GM11168 (cell line): ENCODE data around the gene NAA16.
"Not testable (repeated sequence)": the region's sequence is repeated elsewhere in the genome, so short reads cannot be mapped to it uniquely, and the experiment has no call there.

ENCODE experiments used
- in situ Hi-C: fragments of 300-500 bp; cut with MboI; formaldehyde crosslinking; loops from one replicate; pipeline ENCODE4 v1.12.0; 2022; ENCODE audit warnings: low sequenced_read_pairs; ENCODE audit not compliant: unreplicated experiment

NAA16 gene

GRCh38 chr13:41352935-41353840, 42.1 kb downstream of the NAA16 start:
- in situ Hi-C loops, result no loop called here

GRCh38 chr13:41354416-41354815, 43.3 kb downstream of the NAA16 start:
- in situ Hi-C loops, result no loop called here

DNA sequence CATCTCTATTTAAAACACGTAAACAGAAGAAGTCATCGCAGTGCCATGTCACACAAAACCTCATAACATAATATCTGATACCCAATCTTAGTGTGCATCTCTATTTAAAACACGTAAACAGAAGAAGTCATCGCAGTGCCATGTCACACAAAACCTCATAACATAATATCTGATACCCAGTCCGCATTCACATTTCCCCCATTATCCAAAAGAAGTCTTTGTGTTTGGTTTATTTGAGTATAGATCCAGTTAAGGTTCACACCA, 45.2 kb downstream of the NAA16 start:
- in situ Hi-C loops, result not testable (repeated sequence)

DNA sequence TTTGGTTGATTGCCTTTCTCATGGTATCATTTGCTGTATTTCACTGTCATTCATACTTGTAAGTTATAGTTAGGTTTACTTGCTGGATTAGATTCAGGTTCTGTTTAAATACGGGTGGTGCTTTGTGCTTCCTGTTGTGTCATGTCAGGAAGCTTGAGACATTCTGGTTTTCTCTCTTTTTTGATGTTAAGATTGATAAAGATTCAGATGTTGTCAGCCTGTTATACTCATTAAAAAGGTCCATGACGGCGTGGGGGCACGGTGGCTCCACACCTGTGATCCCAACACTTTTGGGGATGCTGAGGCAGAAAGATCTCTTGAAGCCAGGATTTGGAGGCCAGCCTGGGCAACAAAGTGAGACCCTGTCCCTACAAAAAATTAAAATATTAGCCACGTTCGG, 45.7 kb downstream of the NAA16 start:
- in situ Hi-C loops, result no loop called here

- in situ Hi-C loops, result no loop called here
Observed at GRCh38 chr13:41361491-41361890, 50.4 kb downstream of the NAA16 start.

GRCh38 chr13:41364043-41364442, 53.0 kb downstream of the NAA16 start:
- in situ Hi-C loops, result no loop called here

DNA sequence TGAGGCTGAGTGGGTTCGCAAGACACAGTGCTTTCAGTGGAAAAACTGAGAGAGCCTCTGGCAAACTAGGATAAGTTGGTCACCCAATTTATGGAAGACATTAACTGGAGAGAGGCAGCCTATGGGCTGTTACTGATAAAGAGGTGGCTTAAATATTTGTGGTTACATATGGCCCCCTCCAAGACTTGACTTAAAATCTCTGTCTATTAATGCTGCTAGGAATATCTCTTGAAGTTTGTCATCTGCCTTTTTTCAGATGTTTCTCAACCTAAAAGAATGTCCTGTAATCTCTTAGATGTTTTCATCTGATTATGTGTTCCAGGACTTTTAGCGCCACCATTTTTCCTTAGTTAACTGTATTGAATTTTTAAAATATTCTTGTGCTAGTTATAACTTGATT, 54.6 kb downstream of the NAA16 start:
- in situ Hi-C loops, result no loop called here

DNA sequence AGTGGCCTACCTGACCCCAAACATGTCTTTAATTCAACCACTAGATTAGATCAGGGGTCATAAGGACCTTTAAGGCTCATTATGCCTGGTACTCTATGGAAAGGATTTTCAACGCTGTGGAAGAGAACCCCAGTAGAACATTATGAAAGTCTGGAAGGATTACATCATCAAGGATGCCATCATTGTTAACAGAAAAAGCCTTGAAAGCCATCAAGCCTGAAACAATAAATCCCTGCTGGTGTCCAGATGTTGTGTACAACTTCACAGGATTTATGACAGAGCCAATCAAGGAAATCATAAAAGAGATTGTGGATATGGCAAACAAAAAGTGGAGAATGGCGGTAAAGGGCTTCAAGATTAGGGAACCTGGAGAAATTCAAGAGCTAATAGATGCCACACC, 59.7 kb downstream of the NAA16 start:
- in situ Hi-C loops, result no loop called here

DNA sequence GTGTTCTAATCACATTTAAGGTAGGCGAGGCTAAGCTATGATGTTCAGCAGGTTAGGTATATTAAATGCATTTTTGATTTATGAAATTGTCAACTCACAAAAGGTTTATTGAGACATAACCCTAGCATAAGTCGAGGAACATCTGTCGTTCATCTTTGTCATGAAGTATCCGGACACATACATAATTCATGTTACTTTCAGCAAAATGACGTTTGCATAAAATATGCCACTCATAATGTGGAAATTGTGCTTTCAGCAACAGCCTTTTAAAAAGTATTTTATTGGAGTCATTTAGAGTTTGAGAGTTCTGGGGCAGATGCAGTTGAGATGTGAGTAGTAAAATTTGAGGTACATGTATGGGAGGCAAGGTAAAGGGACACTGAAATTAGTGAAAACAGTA, 66.4 kb downstream of the NAA16 start:
- in situ Hi-C loops, result no loop called here

DNA sequence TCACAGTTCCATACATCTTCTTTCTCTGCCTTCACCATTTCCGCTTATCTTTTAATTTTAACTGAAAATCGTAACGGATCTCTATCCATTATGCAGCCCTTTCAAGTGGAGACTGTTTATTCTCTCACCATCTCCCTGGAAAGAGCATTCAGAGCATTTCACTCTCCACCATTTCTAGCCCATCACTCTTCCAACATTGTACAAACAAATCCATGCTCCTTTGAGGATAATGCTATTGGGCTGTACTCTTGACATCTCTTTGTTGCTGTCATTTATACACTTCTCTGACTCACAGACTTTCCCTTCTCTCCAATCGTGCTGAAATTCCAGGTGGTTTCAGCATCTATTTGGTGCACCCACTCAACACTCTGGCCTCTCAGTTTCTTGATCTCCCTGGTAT, 71.4 kb downstream of the NAA16 start:
- in situ Hi-C loops, result no loop called here

- in situ Hi-C loops, result no loop called here
Observed at GRCh38 chr13:41383386-41383785, 72.3 kb downstream of the NAA16 start.

GRCh38 chr13:41384749-41385503, 73.9 kb downstream of the NAA16 start:
- in situ Hi-C loops, result no loop called here

GRCh38 chr13:41386211-41386610, 75.1 kb downstream of the NAA16 start:
- in situ Hi-C loops, result no loop called here

DNA sequence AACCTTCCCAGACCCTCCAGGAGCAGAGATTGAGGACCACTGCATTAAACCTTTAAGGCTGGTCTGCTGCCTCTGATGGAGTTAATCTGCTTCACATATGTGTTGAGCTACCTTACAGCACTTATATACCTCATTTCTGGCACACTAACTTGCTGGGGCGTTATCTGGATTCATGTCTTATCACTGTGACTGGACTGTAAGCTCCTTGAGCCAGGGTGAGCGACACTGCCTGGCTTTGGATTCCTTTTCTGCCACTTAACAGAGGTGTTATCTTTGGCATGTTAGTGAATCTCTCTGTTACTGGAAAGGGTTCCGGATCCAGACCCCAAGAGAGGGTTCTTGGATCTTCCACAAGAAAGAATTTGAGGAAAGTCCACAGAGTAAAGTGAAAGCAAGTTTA, 76.5 kb downstream of the NAA16 start:
- in situ Hi-C loops, result no loop called here

- in situ Hi-C loops, result no loop called here
Observed at GRCh38 chr13:41388143-41388881, 77.2 kb downstream of the NAA16 start.

- in situ Hi-C loops, result no loop called here
Observed at GRCh38 chr13:41389580-41389979, 78.5 kb downstream of the NAA16 start.

DNA sequence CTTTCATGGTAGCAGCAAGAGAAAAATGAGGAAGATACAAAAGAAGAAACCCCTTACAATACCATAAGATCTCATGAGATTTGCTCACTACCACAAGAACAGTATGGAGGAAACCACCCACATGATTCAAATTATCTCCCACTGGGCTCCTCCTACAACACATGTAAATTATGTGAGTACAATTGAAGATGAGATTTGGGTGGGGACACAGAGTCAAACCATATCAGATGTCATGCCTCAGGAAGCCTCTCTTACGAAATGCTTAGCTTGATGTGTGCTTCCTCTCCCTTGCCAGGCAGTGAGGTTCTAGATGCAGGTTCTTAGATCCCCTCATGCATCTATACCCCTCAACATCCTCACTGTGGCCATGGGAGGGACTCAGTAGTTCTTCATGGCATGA, 83.1 kb downstream of the NAA16 start:
- in situ Hi-C loops, result no loop called here

DNA sequence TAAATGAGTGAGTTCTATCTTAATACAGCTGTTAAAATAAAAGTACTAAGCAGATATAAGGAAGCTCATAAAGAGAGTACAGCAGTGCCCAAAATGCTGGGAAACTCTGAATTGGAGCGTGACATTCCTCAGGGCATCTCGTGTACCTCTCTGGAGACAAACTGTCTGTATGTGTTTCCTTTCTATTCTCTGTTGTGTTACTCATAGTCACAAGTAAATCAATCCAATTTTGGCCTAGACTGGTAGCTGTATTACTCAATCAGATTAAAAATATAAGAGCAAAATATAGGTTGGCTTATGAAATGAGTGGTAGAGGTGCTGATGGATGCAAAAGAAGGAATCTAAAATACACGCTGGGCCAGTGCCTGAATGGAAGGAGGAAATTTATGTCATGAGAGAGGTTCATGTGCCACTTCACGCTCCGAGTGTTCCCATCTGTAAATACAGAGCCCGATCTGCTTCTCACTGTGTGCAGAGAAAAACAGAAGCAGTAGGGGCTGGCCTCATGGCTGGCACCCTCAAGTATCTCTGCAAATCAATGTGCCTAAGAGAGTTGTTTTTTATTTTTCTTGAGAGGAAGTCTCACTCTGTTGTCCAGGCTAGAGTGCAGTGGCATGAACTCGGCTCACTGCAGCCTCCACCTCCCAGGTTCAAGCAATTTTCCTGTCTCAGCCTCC, 87.6 kb downstream of the NAA16 start:
- in situ Hi-C loops, result no loop called here

DNA sequence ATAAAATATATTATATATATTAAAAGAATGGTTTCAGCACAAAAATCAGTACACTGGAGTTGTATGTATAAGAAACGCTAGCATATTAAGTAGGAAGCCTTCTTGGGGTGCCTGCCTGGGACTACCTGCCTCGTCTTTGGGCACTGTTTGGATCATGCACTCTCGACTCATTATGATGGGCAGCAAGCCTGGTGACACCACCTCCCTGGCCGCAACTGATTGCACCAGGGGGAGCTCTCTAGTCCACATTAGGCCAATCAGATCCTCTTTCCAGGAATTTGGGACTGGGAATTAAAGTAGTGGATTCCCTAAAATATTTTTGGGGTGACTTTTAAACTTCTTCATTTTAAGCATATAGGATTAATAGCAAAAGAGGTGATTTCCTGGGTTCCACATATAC, 90.3 kb downstream of the NAA16 start:
- in situ Hi-C loops, result loop anchor here (25.0 kb wide), 1 partner anchor 711 kb away; no protein-coding TSS in a partner anchor

- in situ Hi-C loops, result loop anchor here (25.0 kb wide), 1 partner anchor 709 kb away; no protein-coding TSS in a partner anchor
Observed at GRCh38 chr13:41402691-41403511, 91.8 kb downstream of the NAA16 start.
